ENCODE measurements around the gene SDCCAG8. TPM values are rescaled to one million over a fixed set of nuclear protein-coding genes. Genes with fewer than 3 reads are reported as not detected.

Gene SDCCAG8
- total RNA-seq, 6 experiments from 2014 or later, result 13.4 to 20.6 (median 15.6) TPM

DNA sequence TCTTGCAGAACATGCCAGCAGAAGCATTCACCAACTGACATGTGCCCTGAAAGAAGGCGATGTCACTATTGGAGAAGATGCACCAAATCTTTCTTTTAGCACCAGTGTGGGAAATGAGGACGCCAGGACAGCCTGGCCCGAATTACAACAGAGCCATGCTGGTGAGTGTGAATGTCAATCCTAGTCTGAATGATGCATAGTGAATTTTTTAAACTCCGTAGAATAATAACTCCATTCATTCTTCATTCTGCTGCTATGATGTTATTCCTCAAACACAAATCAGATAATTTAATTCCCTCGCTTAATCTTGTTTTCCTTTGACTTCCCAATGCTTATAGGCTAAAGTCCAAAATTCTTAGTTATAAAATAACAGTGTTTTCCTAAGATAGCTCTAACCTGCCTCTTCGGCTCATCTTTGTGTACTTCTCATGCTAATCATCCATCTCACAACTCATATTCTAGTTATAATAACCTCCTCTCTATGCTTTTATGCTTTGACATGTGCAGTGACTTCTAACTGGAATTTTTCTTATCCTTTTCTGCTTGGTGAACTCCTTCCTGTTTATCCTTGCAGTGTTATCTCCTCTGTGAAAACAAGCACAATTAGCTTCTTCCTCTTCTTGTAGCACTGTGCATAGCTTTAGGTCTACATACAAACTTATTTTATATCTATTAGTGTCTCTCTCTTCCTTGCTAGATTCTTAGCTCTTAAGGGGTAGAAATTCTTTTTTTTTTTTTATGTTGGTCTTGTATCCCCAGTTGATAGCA lies 14.4 kb downstream of the SDCCAG8 start:
- peak overlapping the region in 2 of 3 donors; percentile 7 to 22 for H3K27ac ChIP-seq
- TF ChIP-seq, protein P1, sequence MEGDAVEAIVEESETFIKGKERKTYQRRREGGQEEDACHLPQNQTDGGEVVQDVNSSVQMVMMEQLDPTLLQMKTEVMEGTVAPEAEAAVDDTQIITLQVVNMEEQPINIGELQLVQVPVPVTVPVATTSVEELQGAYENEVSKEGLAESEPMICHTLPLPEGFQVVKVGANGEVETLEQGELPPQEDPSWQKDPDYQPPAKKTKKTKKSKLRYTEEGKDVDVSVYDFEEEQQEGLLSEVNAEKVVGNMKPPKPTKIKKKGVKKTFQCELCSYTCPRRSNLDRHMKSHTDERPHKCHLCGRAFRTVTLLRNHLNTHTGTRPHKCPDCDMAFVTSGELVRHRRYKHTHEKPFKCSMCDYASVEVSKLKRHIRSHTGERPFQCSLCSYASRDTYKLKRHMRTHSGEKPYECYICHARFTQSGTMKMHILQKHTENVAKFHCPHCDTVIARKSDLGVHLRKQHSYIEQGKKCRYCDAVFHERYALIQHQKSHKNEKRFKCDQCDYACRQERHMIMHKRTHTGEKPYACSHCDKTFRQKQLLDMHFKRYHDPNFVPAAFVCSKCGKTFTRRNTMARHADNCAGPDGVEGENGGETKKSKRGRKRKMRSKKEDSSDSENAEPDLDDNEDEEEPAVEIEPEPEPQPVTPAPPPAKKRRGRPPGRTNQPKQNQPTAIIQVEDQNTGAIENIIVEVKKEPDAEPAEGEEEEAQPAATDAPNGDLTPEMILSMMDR (IDR thresholded peaks at IDR 0.05), result no peak
- no peak for TF ChIP-seq POLR2A (IDR thresholded peaks at IDR 0.05)
- no peaks in the 10 kb centered on the region for H3K9me3 ChIP-seq
- H3K4me1 ChIP-seq, result no peaks in the 10 kb centered on the region
- no peak overlapping the region for H3K4me3 ChIP-seq
- H3K36me3 ChIP-seq, result peaks cover 0 to 9% (median 3%) of the 10 kb centered on the region in 4 donors
- DNase-seq (no peak), ATAC-seq (peak in 3 of 4 donors; percentile 45 to 77 (median 51))
- intact Hi-C loops (cut with DNase I), result no loop called here
- WGBS (ENCODE audit: insufficient coverage, low coverage, low lambda C conversion rate, missing lambda C conversion rate), result 76% methylated on average over 6 of the region's 6 CpGs
- H3K27me3 ChIP-seq, result no peaks in the 10 kb centered on the region

DNA sequence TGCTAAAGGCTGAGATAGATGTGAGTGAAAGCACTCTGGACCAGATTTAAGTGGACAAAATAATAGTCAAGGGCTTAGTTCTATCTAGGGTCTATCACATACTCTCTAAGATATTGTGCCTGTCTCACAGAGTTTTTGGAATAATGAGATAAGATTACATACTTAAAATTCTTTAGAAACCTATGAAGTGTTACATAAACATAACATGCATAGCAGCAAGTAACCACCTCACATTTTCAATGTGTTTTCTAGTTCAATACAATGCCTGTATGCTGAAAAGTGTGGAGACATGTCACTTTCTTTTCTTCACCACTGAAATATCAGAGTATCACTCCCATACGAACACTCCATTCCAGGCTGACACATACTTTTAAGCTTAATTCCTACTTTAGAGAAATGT lies 16.2 kb downstream of the SDCCAG8 start:
- ATAC-seq (no peak), DNase-seq (no peak)
- Histone ChIP-seq H3K9me3 (no peaks in the 10 kb centered on the region), H3K27me3 (no peaks in the 10 kb centered on the region), H3K4me3 (no peak overlapping the region), H3K36me3 (peaks cover 0 to 15% (median 3%) of the 10 kb centered on the region in 4 donors), H3K27ac (no peak overlapping the region), H3K4me1 (no peaks in the 10 kb centered on the region)
- WGBS (ENCODE audit: insufficient coverage, low coverage, low lambda C conversion rate, missing lambda C conversion rate), result 88% methylated on average over 1 of the region's 1 CpG
- intact Hi-C loops (cut with DNase I), result no loop called here
- no peak for TF ChIP-seq POLR2A (IDR thresholded peaks at IDR 0.05)
- TF ChIP-seq, protein P1 (IDR thresholded peaks at IDR 0.05), result no peak

DNA sequence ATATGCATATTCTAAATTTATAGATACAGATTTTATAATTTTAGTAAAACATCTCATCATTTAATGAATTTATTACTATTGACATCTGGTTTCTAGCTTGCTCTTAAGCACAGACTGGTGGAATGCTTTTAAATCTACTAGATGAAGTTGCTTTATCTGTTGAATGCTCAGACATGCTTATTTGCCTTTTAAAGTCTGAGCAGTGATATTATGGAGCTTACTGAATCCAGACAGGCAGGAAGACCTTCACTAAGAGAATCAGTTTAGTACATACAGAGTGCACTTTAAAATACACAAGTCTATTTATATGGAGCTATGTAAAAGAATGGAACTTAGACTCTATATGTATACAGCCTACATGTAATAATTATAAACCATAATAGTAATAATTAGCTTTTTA lies 16.6 kb downstream of the SDCCAG8 start:
- Histone ChIP-seq H3K36me3 (peaks cover 0 to 15% (median 3%) of the 10 kb centered on the region in 4 donors), H3K9me3 (no peaks in the 10 kb centered on the region), H3K4me1 (no peaks in the 10 kb centered on the region), H3K27me3 (no peaks in the 10 kb centered on the region), H3K27ac (no peak overlapping the region), H3K4me3 (no peak overlapping the region)
- no peak for DNase-seq
- no peak for ATAC-seq
- intact Hi-C loops (cut with DNase I), result no loop called here
- TF ChIP-seq, protein P1 (IDR thresholded peaks at IDR 0.05), result no peak
- TF ChIP-seq POLR2A (IDR thresholded peaks at IDR 0.05), result no peak

DNA sequence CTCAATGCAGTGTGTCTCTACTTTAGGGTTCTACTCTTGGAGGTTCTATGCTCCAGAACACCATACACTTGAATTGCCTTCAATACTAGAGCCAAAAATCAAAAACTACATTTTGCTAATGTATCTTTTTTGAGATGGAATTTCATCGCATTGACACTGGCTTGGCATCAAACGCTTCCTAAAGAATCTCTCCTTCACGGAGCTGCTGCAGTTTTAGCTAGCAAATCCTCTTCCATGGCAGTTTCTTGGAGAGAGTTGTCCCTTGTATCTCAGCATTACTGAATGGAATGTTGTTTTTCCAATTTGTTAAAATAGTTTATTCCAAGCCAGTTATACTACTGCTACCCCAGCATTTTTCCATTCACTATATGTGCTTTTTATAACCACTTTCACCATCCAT lies 17.7 kb downstream of the SDCCAG8 start:
- no peak for ATAC-seq
- Histone ChIP-seq H3K4me1 (no peaks in the 10 kb centered on the region), H3K9me3 (no peaks in the 10 kb centered on the region), H3K4me3 (no peak overlapping the region), H3K36me3 (peaks cover 0 to 15% (median 3%) of the 10 kb centered on the region in 4 donors), H3K27me3 (no peaks in the 10 kb centered on the region), H3K27ac (no peak overlapping the region)
- no peak for DNase-seq
- 87% methylated on average over 3 of the region's 3 CpGs for WGBS (ENCODE audit: insufficient coverage, low coverage, low lambda C conversion rate, missing lambda C conversion rate)
- TF ChIP-seq POLR2A (IDR thresholded peaks at IDR 0.05), result no peak
- TF ChIP-seq, protein P1 (IDR thresholded peaks at IDR 0.05), result no peak
- intact Hi-C loops (cut with DNase I), result no loop called here
